Stimulated activated CD4-positive, alpha-beta T cell treated with anti-CD3 and anti-CD28 coated beads, TNF-alpha, amount 100 ng/mL, for 1 hour (primary cell): ENCODE measurements around the gene IL17RC.
"Not testable (repeated sequence)": the region's sequence is repeated elsewhere in the genome, so short reads cannot be mapped to it uniquely, and the experiment has no call there.

ENCODE experiments used
- DNase-seq, 3 donors: peaks; one replicate each; pipeline ENCODE4 v3.0.0-alpha.2; 2020; ENCODE audit warnings: low read depth in 3 of 3, low spot score in 1 of 3

IL17RC gene, protein sequence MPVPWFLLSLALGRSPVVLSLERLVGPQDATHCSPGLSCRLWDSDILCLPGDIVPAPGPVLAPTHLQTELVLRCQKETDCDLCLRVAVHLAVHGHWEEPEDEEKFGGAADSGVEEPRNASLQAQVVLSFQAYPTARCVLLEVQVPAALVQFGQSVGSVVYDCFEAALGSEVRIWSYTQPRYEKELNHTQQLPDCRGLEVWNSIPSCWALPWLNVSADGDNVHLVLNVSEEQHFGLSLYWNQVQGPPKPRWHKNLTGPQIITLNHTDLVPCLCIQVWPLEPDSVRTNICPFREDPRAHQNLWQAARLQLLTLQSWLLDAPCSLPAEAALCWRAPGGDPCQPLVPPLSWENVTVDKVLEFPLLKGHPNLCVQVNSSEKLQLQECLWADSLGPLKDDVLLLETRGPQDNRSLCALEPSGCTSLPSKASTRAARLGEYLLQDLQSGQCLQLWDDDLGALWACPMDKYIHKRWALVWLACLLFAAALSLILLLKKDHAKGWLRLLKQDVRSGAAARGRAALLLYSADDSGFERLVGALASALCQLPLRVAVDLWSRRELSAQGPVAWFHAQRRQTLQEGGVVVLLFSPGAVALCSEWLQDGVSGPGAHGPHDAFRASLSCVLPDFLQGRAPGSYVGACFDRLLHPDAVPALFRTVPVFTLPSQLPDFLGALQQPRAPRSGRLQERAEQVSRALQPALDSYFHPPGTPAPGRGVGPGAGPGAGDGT

DNA sequence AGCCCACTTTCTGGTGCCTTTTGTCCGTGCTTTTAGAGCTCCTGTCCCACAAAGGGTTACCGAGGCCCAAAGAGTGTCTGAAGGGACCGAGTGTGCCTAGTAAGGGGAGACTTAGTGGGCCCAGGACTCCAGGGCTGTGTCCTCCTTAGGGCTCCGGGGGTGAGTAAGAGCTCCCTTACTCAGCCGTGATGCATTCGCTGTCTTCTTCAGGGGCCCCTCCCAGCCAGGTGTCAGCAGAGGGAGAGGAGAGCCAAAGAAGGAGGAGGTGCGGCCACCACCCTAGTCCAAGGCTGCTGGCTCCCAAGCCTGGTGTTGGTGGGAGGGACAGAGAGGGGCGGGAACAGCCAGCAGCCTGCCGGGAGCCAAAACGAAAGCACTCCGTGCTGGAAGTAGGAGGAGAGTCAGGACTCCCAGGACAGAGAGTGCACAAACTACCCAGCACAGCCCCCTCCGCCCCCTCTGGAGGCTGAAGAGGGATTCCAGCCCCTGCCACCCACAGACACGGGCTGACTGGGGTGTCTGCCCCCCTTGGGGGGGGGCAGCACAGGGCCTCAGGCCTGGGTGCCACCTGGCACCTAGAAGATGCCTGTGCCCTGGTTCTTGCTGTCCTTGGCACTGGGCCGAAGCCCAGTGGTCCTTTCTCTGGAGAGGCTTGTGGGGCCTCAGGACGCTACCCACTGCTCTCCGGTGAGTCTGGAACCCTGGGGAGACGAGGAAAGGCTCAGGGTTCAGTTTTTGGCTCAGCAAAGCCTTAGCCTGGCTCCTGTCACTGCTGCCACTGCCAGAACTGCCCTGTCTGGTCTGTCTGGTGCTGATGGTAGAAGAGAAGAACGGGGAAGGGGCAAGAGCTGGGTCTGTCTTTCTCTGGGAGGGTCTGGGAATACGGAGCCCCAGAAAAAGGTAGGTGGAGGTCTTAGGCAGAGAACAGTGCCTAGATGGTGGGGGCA is at the start of gene IL17RC:
TSS of gene IL17RC (plus strand) at position 365 of the 947 bp plus-strand sequence. CDS start at position 583, 218 bp downstream.
- DNase-seq: peak in 1 of 3 donors; percentile 21

GRCh38 chr3:9867106-9867505 is 49.8 kb upstream of the IL17RC start:
- no peak for DNase-seq

DNA sequence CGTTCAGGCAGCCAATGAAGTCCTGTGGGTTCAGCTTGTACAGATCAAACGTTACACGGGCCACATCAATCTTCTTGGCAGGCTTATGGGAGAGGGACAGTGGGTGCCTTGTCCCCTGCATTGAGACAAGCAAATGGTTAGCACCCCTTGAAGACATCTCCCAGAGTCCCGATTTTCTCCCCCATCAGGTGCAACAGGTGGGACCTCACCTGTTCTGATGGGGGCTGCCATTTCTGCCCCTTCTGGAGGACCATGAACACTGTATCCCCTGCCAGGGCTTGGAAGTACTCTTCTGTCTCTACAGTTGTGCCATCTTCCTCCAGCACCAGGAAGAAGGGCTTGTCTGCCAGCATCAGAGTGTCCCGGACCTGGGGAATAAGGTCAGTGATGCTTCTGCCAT is 46.9 kb upstream of the IL17RC start:
- DNase-seq: no peak

DNA sequence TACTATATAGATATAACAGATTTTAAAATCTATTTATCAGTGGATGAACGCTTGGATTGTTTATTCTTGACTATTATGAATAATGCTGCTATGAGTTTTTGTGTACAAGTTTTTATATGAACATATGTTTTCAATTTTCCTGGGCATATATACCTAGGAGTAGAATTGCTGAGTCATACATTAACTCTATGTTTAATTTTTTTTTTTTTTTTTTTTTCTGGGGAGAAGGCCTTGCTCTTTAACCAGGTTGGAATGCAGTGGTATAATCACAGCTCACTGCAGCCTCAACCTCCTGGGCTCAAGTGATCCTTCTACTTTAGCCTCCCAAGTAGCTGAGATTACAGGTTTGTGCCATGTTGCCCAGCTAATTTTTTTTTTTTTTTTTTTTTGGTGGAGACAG is 45.9 kb upstream of the IL17RC start:
- no peak for DNase-seq

- DNase-seq: not testable (repeated sequence)
These were observed 44.8 kb upstream of the IL17RC start for GRCh38 chr3:9872067-9872466.

DNA sequence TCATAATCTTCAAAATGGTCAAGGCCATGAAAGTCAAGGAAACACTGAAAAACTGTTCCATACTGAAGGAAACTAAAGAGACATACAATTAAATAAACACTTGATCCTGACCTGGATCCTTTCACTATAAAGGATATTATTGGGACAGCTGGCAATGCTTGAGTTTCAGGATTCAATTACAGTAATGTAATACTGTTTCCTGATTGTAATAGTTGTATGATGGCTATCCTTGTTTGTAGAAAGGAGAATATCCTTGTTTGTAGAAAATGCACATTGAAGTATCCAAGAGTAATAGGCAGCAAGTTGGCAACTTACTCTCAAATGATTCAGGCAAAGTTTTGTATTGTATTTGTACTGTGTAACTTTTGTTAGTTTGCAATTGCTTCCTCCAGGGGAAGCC is 41.5 kb upstream of the IL17RC start:
- no peak for DNase-seq

DNA sequence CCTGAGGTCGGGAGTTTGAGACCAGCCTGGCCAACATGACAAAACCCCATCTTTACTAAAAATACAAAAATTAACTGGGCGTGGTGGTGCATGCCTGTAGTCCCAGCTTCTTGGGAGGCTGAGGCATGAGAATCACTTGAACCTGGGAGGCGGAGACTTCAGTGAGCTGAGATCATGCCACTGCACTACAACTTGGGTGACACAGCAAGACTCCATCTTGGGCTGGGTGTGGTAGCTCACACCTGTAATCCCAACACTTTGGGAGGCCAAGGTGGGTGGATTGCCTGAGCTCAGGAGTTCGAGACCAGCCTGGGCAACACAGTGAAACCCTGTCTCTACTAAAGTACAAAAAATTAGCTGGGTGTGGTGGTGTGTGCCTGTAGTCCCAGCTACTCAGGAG is 40.6 kb upstream of the IL17RC start:
- not testable (repeated sequence) for DNase-seq

- DNase-seq: no peak
These were observed 39.9 kb upstream of the IL17RC start for GRCh38 chr3:9876991-9877390.

DNA sequence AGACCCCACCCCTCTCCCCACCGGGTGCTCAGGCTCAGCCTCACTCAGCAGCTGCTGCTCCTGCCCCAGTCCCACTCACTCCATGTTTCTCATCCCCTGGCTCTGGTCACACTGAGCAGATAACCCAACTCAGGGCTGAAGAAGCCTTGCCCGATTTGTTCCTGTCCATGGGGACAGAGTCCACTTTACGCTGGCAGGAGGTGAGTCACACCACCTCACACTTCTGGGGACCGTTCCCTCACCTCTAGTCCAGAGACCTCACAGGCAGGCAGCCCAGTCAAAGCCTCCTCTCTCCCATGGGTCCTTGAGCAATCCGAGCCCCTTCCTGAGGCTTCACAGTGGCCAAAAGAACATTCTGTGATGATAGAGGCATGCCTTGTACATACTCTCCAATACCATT is 38.2 kb upstream of the IL17RC start:
- no peak for DNase-seq

- no peak for DNase-seq
These were observed 36.9 kb upstream of the IL17RC start, which contains the start of gene CIDEC for GRCh38 chr3:9879830-9880549. Gene CIDEC (minus strand): TSS chr3:9880253. CDS start chr3:9878486, 1,767 bp downstream.

DNA sequence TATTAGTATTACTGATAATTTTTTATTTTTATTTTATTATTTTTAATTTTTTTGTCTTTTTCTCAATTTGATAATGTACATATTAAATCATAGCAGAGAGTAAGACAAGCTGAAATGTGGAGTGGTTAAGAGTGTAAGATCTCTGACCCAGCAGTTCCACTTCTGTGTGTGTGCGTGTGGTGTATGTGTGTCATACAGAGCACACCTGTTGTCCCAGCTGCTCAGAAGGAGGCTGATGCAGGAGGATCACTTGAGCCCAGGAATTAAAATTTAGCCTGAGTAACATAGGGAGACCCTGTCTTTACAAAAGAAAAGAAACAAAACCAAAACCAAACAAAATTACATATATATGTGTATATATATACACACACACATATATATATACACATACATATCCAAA is 35.5 kb upstream of the IL17RC start:
- no peak for DNase-seq

DNA sequence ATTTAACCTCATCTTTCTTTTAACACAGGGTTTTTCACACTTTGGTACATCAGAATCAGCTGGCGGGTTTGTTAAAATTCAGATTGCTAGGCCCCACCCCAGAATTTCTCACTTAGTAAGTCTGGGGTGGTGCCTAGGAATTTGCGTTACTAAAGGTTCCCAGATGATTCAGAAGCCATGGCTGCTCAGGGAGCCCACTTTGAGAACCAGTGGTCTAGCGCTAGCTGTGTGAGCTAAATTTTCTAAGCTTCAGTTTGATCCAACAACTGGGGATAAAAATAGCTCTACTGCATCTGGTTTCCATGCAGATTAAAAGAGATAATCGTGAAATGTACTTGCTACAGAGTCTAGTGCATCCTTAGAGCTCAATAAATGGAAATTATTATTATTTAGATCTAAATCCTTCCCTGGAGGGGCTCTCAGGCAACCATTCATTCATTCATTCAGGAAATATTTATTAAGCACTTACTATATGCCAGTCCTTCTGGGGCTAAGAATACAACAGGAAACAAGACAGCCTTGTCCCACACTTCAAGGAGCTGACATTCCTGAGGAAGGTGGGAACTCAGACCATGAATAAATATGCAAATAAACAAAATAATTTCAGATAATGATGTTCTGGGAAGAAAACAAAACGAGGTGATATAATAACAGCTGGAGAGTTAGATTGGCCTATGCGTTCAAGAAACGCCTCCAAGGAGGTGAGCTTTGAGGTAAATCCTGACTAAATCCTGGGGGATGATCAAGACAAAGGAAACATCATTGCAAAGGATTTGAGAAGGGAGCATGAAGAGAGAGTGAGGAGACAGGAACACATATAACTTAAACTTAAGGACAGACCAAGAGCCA is 33.0 kb upstream of the IL17RC start:
- DNase-seq: no peak

- no peak for DNase-seq
These were observed 32.2 kb upstream of the IL17RC start for GRCh38 chr3:9884555-9885165.

- no peak for DNase-seq
These were observed 30.6 kb upstream of the IL17RC start for GRCh38 chr3:9886328-9886727.

DNA sequence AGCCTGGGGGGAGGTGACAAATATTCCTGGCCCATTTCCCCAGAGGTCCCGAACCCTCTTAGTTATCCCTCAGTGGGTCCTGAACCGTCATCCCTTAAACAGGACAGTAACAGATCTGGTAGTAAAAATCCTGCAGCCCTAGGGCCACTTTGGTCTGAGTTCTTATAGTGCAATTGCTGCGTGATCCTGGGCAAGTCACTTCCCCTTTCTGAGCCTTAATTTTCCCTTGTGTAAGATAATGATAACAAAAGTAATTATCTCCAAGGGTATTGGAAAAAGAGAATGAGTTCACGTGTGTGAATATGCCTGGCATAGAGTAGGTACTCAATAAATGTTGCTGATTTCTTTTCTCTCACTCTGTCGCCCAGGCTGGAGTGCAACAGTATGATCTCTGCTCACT is 29.4 kb upstream of the IL17RC start:
- DNase-seq: no peak

DNA sequence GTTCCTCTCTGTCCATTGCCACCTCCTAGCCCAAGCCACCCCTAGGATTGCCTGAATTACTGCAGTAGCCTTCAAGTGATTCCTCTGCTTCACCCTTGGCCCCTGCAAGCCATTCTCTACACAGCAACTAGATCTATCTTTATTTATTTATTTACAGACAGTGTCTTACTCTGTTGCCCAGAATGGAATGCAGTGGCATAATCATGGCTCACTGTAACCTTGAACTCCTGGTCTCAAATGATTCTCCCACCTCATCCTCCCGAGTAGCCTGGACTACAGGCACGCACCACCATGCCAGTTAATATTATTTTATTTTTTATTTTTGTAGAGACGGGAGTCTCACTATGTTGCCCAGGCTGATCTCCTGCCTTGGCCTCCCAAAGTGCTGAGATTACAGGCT is 28.4 kb upstream of the IL17RC start:
- no peak for DNase-seq

GRCh38 chr3:9889405-9889804 is 27.5 kb upstream of the IL17RC start:
- no peak for DNase-seq

GRCh38 chr3:9890249-9891071 is 26.4 kb upstream of the IL17RC start, which contains the start of gene JAGN1:
Gene JAGN1 (plus strand): TSS chr3:9890610. CDS start chr3:9890723, 113 bp downstream.
- DNase-seq: peak; percentile 73 to 94 (median 86)
